GM12865 (cell line): ENCODE results near the gene CANT1.

Source experiments
- DNase-seq: peaks from one replicate; pipeline ENCODE4 v3.0.0; 2010; ENCODE audit warnings: low read depth
- H3K4me3 ChIP-seq: 2 replicates; pipeline ENCODE4 v1.5.1; 2011; ENCODE audit warnings: mild to moderate bottlenecking, low read depth, low read length, control low read depth
- TF ChIP-seq, protein P1 (sequence below): IDR thresholded peaks from 2 replicates; pipeline ENCODE4 v1.5.1; 2011; ENCODE audit warnings: low read length, control low read depth, low read depth, inconsistent platforms; ENCODE audit not compliant: insufficient read depth; ENCODE audit errors: missing control alignments

The CANT1 gene

DNA sequence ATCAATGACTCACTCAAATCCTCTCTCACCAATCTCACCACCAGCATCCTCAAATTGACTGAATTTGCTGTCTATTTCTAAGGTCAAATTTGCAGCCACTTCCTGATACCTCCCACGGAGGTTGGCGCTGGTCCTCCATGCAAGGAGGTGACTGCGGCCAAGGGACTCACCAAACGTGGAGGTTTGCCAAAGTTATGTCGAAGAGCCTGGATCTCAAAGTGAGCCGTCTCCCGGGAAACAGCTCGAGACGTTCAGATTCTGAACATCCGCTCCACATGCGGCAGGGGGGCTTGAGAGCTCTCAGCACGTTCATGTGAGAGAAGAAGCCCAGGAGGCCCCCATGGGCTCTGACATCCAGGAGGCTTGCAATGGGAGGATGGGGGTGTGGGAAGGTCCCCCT is 52.4 kb downstream of the CANT1 start:
- TF ChIP-seq, protein P1, sequence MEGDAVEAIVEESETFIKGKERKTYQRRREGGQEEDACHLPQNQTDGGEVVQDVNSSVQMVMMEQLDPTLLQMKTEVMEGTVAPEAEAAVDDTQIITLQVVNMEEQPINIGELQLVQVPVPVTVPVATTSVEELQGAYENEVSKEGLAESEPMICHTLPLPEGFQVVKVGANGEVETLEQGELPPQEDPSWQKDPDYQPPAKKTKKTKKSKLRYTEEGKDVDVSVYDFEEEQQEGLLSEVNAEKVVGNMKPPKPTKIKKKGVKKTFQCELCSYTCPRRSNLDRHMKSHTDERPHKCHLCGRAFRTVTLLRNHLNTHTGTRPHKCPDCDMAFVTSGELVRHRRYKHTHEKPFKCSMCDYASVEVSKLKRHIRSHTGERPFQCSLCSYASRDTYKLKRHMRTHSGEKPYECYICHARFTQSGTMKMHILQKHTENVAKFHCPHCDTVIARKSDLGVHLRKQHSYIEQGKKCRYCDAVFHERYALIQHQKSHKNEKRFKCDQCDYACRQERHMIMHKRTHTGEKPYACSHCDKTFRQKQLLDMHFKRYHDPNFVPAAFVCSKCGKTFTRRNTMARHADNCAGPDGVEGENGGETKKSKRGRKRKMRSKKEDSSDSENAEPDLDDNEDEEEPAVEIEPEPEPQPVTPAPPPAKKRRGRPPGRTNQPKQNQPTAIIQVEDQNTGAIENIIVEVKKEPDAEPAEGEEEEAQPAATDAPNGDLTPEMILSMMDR: no peak
- no peak overlapping the region for H3K4me3 ChIP-seq
- no peak for DNase-seq

DNA sequence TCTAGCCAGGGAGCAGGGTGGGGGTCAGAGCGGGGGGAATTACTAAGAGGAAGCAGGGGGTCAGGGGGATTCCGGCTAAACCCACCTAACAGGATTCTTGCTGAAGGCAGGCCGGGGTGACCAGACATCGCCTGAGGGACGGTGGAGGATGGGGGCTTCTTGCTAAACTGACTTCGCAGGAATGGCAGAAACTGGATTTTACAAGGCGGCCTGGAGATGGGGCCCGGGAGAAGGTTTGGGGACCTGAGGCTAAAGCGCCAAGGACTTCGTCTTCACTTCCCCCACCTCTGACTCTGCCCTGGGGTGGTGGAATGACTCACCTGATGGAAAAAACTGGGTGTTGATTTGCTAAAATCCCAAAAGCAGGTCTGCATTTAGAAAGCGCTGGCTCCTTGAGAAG is 53.3 kb downstream of the CANT1 start:
- H3K4me3 ChIP-seq: no peak overlapping the region
- TF ChIP-seq, protein P1: no peak
- DNase-seq: no peak

DNA sequence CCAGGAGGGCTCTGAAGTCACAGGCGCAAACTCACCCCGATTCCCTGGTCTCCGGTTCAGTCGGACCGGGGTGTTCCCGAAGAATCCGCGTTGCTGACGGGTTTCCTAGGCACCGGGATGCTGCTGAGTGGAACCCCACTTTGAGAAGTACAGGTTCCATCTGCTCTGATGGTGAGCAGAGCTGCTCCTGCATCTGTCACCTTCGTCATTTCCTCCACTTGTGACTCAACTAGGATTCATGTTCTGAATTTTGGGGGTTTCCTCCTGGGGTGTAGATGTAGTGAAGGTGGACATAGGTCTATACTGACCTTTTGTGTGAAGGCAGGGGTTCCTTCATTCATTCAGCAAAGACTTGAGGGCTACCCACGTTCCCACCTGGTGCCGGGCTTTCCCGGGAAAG is 54.9 kb downstream of the CANT1 start:
- no peak for DNase-seq
- no peak overlapping the region for H3K4me3 ChIP-seq
- TF ChIP-seq, protein P1: no peak

DNA sequence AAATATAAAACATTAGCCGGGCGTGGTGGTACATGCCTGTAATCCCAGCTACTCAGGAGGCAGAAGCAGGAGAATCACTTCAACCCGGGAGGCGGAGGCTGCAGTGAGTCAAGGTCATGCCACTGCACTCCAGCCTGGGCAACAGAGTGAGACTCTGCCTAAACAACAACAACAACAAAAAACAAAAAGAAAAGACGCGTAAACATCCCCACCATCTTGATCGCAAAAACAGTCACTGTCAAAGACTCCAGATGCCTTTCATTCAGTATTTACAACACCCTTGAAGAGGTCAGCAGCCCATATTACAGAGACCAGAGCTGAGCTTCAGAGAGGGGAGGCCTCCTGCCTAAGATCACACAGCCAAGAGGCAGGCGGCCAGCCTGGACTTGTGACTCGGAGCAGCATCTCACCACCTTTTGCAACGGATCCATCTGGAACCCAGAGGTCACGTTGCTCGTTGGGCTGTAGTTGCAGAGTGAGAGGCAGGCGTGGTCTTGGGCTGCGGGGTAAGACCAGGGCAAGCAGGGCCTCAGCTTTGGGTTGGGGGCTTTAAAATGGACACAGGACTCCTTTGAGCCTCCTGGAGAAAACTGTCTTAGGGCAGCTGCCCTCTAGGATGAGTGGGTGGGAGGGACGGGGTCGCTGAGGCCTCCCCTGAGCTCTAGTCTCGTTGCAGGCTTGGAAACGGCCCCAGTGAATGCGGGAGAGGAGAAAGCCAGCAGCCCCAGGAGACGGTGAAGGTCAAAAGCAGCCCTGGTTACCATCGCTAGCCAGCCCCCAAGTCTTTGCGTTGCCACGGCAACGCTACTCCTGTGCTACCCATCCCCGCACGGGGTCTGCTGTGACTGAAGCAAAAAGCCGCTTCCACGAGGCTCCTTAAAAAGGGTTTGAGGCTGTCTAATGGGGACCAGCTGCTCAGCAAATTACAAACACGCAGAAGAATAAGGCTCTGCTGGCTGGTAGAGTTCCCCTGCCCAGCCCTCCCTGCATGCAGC is 55.9 kb downstream of the CANT1 start:
- TF ChIP-seq, protein P1: no peak
- DNase-seq: no peak
- H3K4me3 ChIP-seq: no peak overlapping the region

DNA sequence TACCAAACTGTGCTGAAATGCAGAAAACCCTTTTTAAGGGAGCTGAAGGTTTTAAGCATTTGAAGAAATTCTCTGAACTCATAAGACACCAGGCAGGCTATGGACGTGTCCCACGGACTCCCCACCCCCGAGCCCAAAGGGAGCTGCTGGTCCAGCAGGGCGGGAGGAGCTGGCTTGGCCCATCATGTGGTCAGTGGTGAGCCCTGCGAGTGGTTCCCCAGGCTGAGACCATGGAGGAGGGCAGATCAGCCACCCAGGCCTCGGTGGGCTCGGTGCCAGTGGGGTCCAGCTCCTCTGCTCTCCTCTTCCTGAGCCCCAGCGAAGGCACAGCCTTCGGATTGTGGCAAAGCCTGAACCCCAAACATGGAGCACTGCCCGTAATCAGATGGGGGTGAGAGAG is 56.9 kb downstream of the CANT1 start:
- no peak for DNase-seq
- no peak overlapping the region for H3K4me3 ChIP-seq
- TF ChIP-seq, protein P1: no peak

DNA sequence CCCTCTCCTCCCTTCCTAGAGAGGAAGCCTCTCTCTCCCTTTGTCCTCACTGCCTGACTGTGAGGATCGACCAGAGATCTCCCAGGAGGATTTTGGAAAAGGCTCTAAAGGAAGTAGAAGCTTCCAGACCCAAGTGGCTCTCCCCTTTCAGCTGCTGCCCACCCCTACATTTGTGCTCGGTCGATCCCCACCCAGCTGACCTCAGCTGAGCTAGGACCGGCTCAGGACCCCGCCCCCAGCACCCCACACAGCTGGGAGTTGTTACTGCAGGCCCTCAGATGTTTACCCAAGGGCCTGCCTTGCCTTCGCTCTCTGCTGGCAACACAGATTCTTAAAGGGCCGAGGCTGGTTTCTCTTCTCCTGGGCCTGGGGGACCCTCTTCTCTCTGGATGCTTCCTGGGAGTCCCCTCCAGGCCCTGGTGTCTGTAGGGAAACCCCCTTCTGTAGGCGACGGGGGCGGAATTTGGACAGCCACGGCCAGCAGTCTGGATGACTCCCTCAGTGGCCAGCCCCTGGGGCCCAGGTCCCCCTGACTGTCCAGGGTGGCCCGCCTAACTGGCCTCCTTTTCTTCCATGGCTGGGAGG is 57.5 kb downstream of the CANT1 start:
- DNase-seq: no peak
- TF ChIP-seq, protein P1: no peak
- H3K4me3 ChIP-seq: no peak overlapping the region
